ENCODE data around the gene SLC47A2.

- no peak for TF ChIP-seq CTCF (IDR thresholded peaks at IDR 0.05; ENCODE audit: low read depth, low read length)
- TF ChIP-seq EZH2phosphoT487 (IDR thresholded peaks at IDR 0.05; ENCODE audit: low read depth) = no peak
These were observed 19.7 kb upstream of the SLC47A2 start for GRCh38 chr17:19736071-19736470.
